GM18907 (cell line): ENCODE results near the gene LRRC8E.

Experiments used
- ATAC-seq: cut with Tn5 transposase; IDR thresholded peaks from one replicate; pipeline ENCODE4 v1.9.1; 2021; ENCODE audit warnings: mild to moderate bottlenecking, moderate library complexity; ENCODE audit not compliant: unreplicated experiment

The LRRC8E gene

GRCh38 chr19:7918615-7919421, 30.5 kb downstream of the LRRC8E start:
- ATAC-seq = no peak

GRCh38 chr19:7919610-7920518, 31.6 kb downstream of the LRRC8E start, which contains the start of gene SNAPC2:
SNAPC2 (plus strand) TSS chr19:7920338; CDS start chr19:7920367, 29 bp downstream.
- peak; percentile 67 for ATAC-seq

GRCh38 chr19:7920519-7921301, 32.4 kb downstream of the LRRC8E start:
- peak; percentile 39 for ATAC-seq

GRCh38 chr19:7921302-7921966, 33.1 kb downstream of the LRRC8E start:
- no peak for ATAC-seq

- ATAC-seq = no peak
Observed at GRCh38 chr19:7921967-7922835, 33.9 kb downstream of the LRRC8E start.

GRCh38 chr19:7922836-7923195, 34.5 kb downstream of the LRRC8E start:
- no peak for ATAC-seq

GRCh38 chr19:7923295-7924191, 35.2 kb downstream of the LRRC8E start:
- no peak for ATAC-seq

GRCh38 chr19:7924241-7924640, 35.9 kb downstream of the LRRC8E start:
- ATAC-seq = no peak

- ATAC-seq = no peak
Observed at GRCh38 chr19:7924651-7925170, 36.4 kb downstream of the LRRC8E start.

GRCh38 chr19:7925171-7925851, 37.0 kb downstream of the LRRC8E start:
- ATAC-seq = no peak

- no peak for ATAC-seq
Observed at GRCh38 chr19:7926021-7926726, 37.9 kb downstream of the LRRC8E start, which contains the start of gene CTXN1. CTXN1 (minus strand) TSS chr19:7926135; CDS start chr19:7925538, 597 bp downstream.

- no peak for ATAC-seq
Observed at GRCh38 chr19:7926727-7927604, 38.7 kb downstream of the LRRC8E start.

GRCh38 chr19:7927605-7928333, 39.5 kb downstream of the LRRC8E start:
- no peak for ATAC-seq

GRCh38 chr19:7928334-7928706, 40.0 kb downstream of the LRRC8E start:
- no peak for ATAC-seq
